ENCODE measurements around the gene HDGF.

HDGF gene

GRCh38 chr1:156776942-156777341, 25.5 kb upstream of the HDGF start:
- H4K20me1 ChIP-seq (ENCODE audit: insufficient read depth), result peaks cover 28% of the 10 kb centered on the region

GRCh38 chr1:156775799-156776198, 24.3 kb upstream of the HDGF start:
- no peak for TF ChIP-seq CTCF (conservative IDR thresholded peaks at IDR 0.05; ENCODE audit: low read depth, low read length)
- peaks cover 91% of the 10 kb centered on the region for H3K79me2 ChIP-seq (ENCODE audit: insufficient read depth, low read depth)
- no peaks in the 10 kb centered on the region; the same call in 1 of the 2 replicates for H3K36me3 ChIP-seq (ENCODE audit: insufficient read depth)
- H3K4me1 ChIP-seq (ENCODE audit: low read depth, poor library complexity, severe bottlenecking), result peaks cover 33% of the 10 kb centered on the region
- no peak overlapping the region for H3K9ac ChIP-seq
- no peak overlapping the region for H2AFZ ChIP-seq (ENCODE audit: low read depth)
- no peak overlapping the region for H3K4me2 ChIP-seq
- no peaks in the 10 kb centered on the region for H3K27me3 ChIP-seq (ENCODE audit: insufficient read depth, low read depth)
- peaks cover 21% of the 10 kb centered on the region for H4K20me1 ChIP-seq (ENCODE audit: insufficient read depth)
- no peak overlapping the region for H3K4me3 ChIP-seq (IDR thresholded peaks at IDR 0.05; ENCODE audit: insufficient read depth, low read depth, low read length)
- no peak overlapping the region for H3K27ac ChIP-seq

More at GRCh38 chr1:156776942-156777341, 25.5 kb upstream of the HDGF start:
- TF ChIP-seq CTCF (conservative IDR thresholded peaks at IDR 0.05; ENCODE audit: low read depth, low read length), result no peak
- Histone ChIP-seq H3K36me3 (ENCODE audit: insufficient read depth) (no peaks in the 10 kb centered on the region; the same call in 1 of the 2 replicates), H2AFZ (ENCODE audit: low read depth) (no peak overlapping the region), H3K27ac (no peak overlapping the region), H3K27me3 (ENCODE audit: insufficient read depth, low read depth) (no peaks in the 10 kb centered on the region), H3K9ac (no peak overlapping the region), H3K4me3 (IDR thresholded peaks at IDR 0.05; ENCODE audit: insufficient read depth, low read depth, low read length) (no peak overlapping the region), H3K79me2 (ENCODE audit: insufficient read depth, low read depth) (peaks cover 93% of the 10 kb centered on the region), H3K4me1 (ENCODE audit: low read depth, poor library complexity, severe bottlenecking) (peaks cover 29% of the 10 kb centered on the region), H3K4me2 (no peak overlapping the region)

- Histone ChIP-seq H3K4me3 (IDR thresholded peaks at IDR 0.05; ENCODE audit: insufficient read depth, low read depth, low read length) (no peak overlapping the region), H3K79me2 (ENCODE audit: insufficient read depth, low read depth) (peaks cover 97% of the 10 kb centered on the region)
Measured at GRCh38 chr1:156773607-156774006, 22.1 kb upstream of the HDGF start.

GRCh38 chr1:156772728-156773497, 21.4 kb upstream of the HDGF start:
- Histone ChIP-seq H4K20me1 (ENCODE audit: insufficient read depth) (peaks cover 12% of the 10 kb centered on the region), H3K9ac (no peak overlapping the region), H3K79me2 (ENCODE audit: insufficient read depth, low read depth) (peaks cover 97% of the 10 kb centered on the region), H3K36me3 (ENCODE audit: insufficient read depth) (no peaks in the 10 kb centered on the region; the same call in 1 of the 2 replicates), H3K4me1 (ENCODE audit: low read depth, poor library complexity, severe bottlenecking) (peaks cover 49% of the 10 kb centered on the region), H2AFZ (ENCODE audit: low read depth) (no peak overlapping the region), H3K4me3 (IDR thresholded peaks at IDR 0.05; ENCODE audit: insufficient read depth, low read depth, low read length) (no peak overlapping the region), H3K4me2 (no peak overlapping the region), H3K27me3 (ENCODE audit: insufficient read depth, low read depth) (no peaks in the 10 kb centered on the region), H3K27ac (no peak overlapping the region)
- TF ChIP-seq CTCF (conservative IDR thresholded peaks at IDR 0.05; ENCODE audit: low read depth, low read length), result no peak

More at GRCh38 chr1:156773607-156774006, 22.1 kb upstream of the HDGF start:
- Histone ChIP-seq H2AFZ (ENCODE audit: low read depth) (no peak overlapping the region), H3K36me3 (ENCODE audit: insufficient read depth) (no peaks in the 10 kb centered on the region; the same call in 1 of the 2 replicates), H3K4me2 (no peak overlapping the region), H3K9ac (no peak overlapping the region), H3K27me3 (ENCODE audit: insufficient read depth, low read depth) (no peaks in the 10 kb centered on the region), H3K4me1 (ENCODE audit: low read depth, poor library complexity, severe bottlenecking) (peaks cover 48% of the 10 kb centered on the region), H4K20me1 (ENCODE audit: insufficient read depth) (peaks cover 16% of the 10 kb centered on the region), H3K27ac (no peak overlapping the region)
- TF ChIP-seq CTCF (conservative IDR thresholded peaks at IDR 0.05; ENCODE audit: low read depth, low read length), result peak; percentile 43; the same call in 1 of the 2 replicates
